Osteoblast (primary cell): ENCODE data around the gene TCF7L2. TPM values are rescaled to one million over a fixed set of nuclear protein-coding genes. Genes with fewer than 3 reads are reported as not detected.

Source experiments
- DNase-seq: peaks from one replicate; pipeline ENCODE4 v3.0.0; 2011; ENCODE audit warnings: low spot score, mixed read lengths; ENCODE audit not compliant: insufficient read length; ENCODE audit errors: missing footprints
- H2AFZ ChIP-seq: 2 replicates; pipeline ENCODE4 v1.6.0; 2011; ENCODE audit warnings: mild to moderate bottlenecking, low read length
- H3K27ac ChIP-seq: 2 replicates; pipeline ENCODE4 v1.5.1; 2011; ENCODE audit warnings: mild to moderate bottlenecking, low read depth, low read length, moderate library complexity
- H3K27me3 ChIP-seq: 2 replicates; pipeline ENCODE4 v1.6.0; 2012; ENCODE audit warnings: mild to moderate bottlenecking, control low read depth, inconsistent platforms, low read length, moderate library complexity; ENCODE audit not compliant: insufficient read depth
- H3K36me3 ChIP-seq: 2 replicates; pipeline ENCODE4 v1.5.1; 2011; ENCODE audit warnings: mild to moderate bottlenecking, low read length, control low read depth, moderate library complexity; ENCODE audit not compliant: insufficient read depth
- H3K4me1 ChIP-seq: 2 replicates; pipeline ENCODE4 v1.5.1; 2011; ENCODE audit warnings: mild to moderate bottlenecking, low read length, control low read depth, moderate library complexity; ENCODE audit not compliant: insufficient read depth
- H3K4me2 ChIP-seq: 2 replicates; pipeline ENCODE4 v1.6.0; 2011; ENCODE audit warnings: mild to moderate bottlenecking, low read length; ENCODE audit not compliant: insufficient read depth
- H3K4me3 ChIP-seq: fragments of 200-600 bp; sonication (generic); 3 replicates; pipeline ENCODE4 v1.5.1; 2012; ENCODE audit warnings: mild to moderate bottlenecking, low read length, inconsistent platforms; ENCODE audit not compliant: insufficient read depth
- H3K79me2 ChIP-seq: 2 replicates; pipeline ENCODE4 v1.6.0; 2012; ENCODE audit warnings: mild to moderate bottlenecking, low read length, control low read depth, inconsistent platforms; ENCODE audit not compliant: insufficient read depth
- H3K9me3 ChIP-seq: 2 replicates; pipeline ENCODE4 v1.5.1; 2011; ENCODE audit warnings: low read depth, low read length, control low read depth
- H4K20me1 ChIP-seq: 2 replicates; pipeline ENCODE4 v1.6.0; 2012; ENCODE audit warnings: mild to moderate bottlenecking, low read length, control low read depth; ENCODE audit not compliant: insufficient read depth
- CTCF ChIP-seq: IDR thresholded peaks from 2 replicates; pipeline ENCODE4 v1.5.1; 2011; ENCODE audit warnings: mild to moderate bottlenecking, low read depth, low read length, moderate library complexity; ENCODE audit errors: extremely low read depth
- total RNA-seq: library from RNA; depleted of rRNA; stranded (reverse); fragments of >200 nt; gene quantifications from 2 replicates; pipeline ENCODE4 v1.2.3, GENCODE V29; 2012

TCF7L2 gene
- total RNA-seq, 1 donor: 9.0 TPM

- Histone ChIP-seq H4K20me1 (peaks cover 7% of the 10 kb centered on the region), H3K79me2 (peaks cover 5% of the 10 kb centered on the region), H3K9me3 (no peaks in the 10 kb centered on the region), H2AFZ (no peak overlapping the region), H3K27ac (no peak overlapping the region), H3K36me3 (no peaks in the 10 kb centered on the region), H3K27me3 (no peaks in the 10 kb centered on the region), H3K4me2 (no peak overlapping the region), H3K4me3 (no peak overlapping the region), H3K4me1 (peaks cover 9% of the 10 kb centered on the region)
- DNase-seq: no peak
- no peak for TF ChIP-seq CTCF
These were observed 161.2 kb downstream of the TCF7L2 start for GRCh38 chr10:113111260-113111659.

GRCh38 chr10:113111900-113112853 lies 162.1 kb downstream of the TCF7L2 start:
- no peaks in the 10 kb centered on the region for H3K9me3 ChIP-seq
- peaks cover 1% of the 10 kb centered on the region for H3K4me1 ChIP-seq
- peaks cover 7% of the 10 kb centered on the region for H4K20me1 ChIP-seq
- H3K4me2 ChIP-seq: no peak overlapping the region
- no peaks in the 10 kb centered on the region for H3K36me3 ChIP-seq
- no peak overlapping the region for H2AFZ ChIP-seq
- TF ChIP-seq CTCF: no peak
- no peak for DNase-seq
- no peak overlapping the region for H3K27ac ChIP-seq
- peaks cover 5% of the 10 kb centered on the region for H3K79me2 ChIP-seq
- H3K27me3 ChIP-seq: no peaks in the 10 kb centered on the region
- H3K4me3 ChIP-seq: no peak overlapping the region

GRCh38 chr10:113113241-113113640 lies 163.2 kb downstream of the TCF7L2 start:
- Histone ChIP-seq H2AFZ (no peak overlapping the region), H4K20me1 (peaks cover 7% of the 10 kb centered on the region), H3K27ac (no peak overlapping the region), H3K27me3 (no peaks in the 10 kb centered on the region), H3K9me3 (no peaks in the 10 kb centered on the region), H3K4me2 (no peak overlapping the region), H3K4me3 (no peak overlapping the region), H3K79me2 (peaks cover 5% of the 10 kb centered on the region), H3K4me1 (no peaks in the 10 kb centered on the region), H3K36me3 (no peaks in the 10 kb centered on the region)
- no peak for DNase-seq
- TF ChIP-seq CTCF: no peak

GRCh38 chr10:113113918-113114317 lies 163.9 kb downstream of the TCF7L2 start:
- Histone ChIP-seq H3K9me3 (no peaks in the 10 kb centered on the region), H3K27me3 (no peaks in the 10 kb centered on the region), H3K4me3 (no peak overlapping the region), H3K4me1 (no peaks in the 10 kb centered on the region), H3K4me2 (no peak overlapping the region), H4K20me1 (peaks cover 2% of the 10 kb centered on the region), H3K36me3 (no peaks in the 10 kb centered on the region), H3K27ac (no peak overlapping the region), H2AFZ (no peak overlapping the region), H3K79me2 (peaks cover 3% of the 10 kb centered on the region)
- DNase-seq: no peak
- no peak for TF ChIP-seq CTCF
